ENCODE measurements around the gene FBXL2.

- TF ChIP-seq CTCF (IDR thresholded peaks at IDR 0.05) (no peak), POLR2AphosphoS5 (IDR thresholded peaks at IDR 0.05) (no peak), POLR2A (IDR thresholded peaks at IDR 0.05) (no peak)
Observed at GRCh38 chr3:33322412-33322811, 45.2 kb downstream of the FBXL2 start.

Measured in breast epithelium (tissue), 3 donors.